Activated CD4-positive, alpha-beta T cell treated with anti-CD3 and anti-CD28 coated beads, Interleukin-2, amount 10 ng/mL, durations not matched to agents 7 days and 5 days (primary cell): ENCODE data around the gene LDB3. TPM values are rescaled to one million over a fixed set of nuclear protein-coding genes. Genes with fewer than 3 reads are reported as not detected.
"Not testable (repeated sequence)": the region's sequence is repeated elsewhere in the genome, so short reads cannot be mapped to it uniquely, and the experiment has no call there.

Experiments
- CTCF ChIA-PET: fragments of 350-600 bp; sonication (Branson Sonifier 250); formaldehyde crosslinking; loops from one replicate; lab custom pipeline; 2021; ENCODE audit warnings: antibody characterized with exemption; lab: Charles Lee
- POLR2A ChIA-PET: fragments of 350-600 bp; sonication (Branson Sonifier 250); formaldehyde crosslinking; loops from one replicate; lab custom pipeline; 2021; ENCODE audit warnings: antibody characterized with exemption; lab: Charles Lee
- DNase-seq: peaks from one replicate; pipeline ENCODE4 v3.0.0-alpha.2; 2020
- H3K27ac Mint-ChIP-seq: one replicate; pipeline ENCODE4 v1.8.0; 2021; ENCODE audit warnings: mild to moderate bottlenecking, moderate library complexity, mixed read lengths
- H3K27me3 Mint-ChIP-seq: one replicate; pipeline ENCODE4 v1.8.0; 2021; ENCODE audit warnings: mixed read lengths
- H3K36me3 Mint-ChIP-seq: one replicate; pipeline ENCODE4 v1.8.0; 2021; ENCODE audit warnings: low read depth, mixed read lengths
- H3K4me1 Mint-ChIP-seq: one replicate; pipeline ENCODE4 v1.8.0; 2021; ENCODE audit warnings: mixed read lengths
- H3K4me3 Mint-ChIP-seq: one replicate; pipeline ENCODE4 v1.8.0; 2021; ENCODE audit warnings: mild to moderate bottlenecking, moderate library complexity, mixed read lengths
- H3K9me3 Mint-ChIP-seq: one replicate; pipeline ENCODE4 v1.8.0; 2021; ENCODE audit warnings: mixed read lengths
- total RNA-seq, 2 experiments: library from RNA; stranded (reverse); gene quantifications; one replicate each; pipeline ENCODE4 v1.2.3, GENCODE V29; 2021

LDB3 gene
- total RNA-seq = under 1 TPM; 0.05 to 0.10 TPM

GRCh38 chr10:86668297-86669165 is at the start of gene LDB3:
Gene LDB3 (plus strand): TSS chr10:86668511. CDS start chr10:86668692, 181 bp downstream.
- Mint-ChIP-seq H3K4me1 (no peaks in the 10 kb centered on the region), H3K9me3 (no peaks in the 10 kb centered on the region), H3K4me3 (no peak within 1 kb of the TSS), H3K27me3 (no peaks in the 10 kb centered on the region), H3K36me3 (no peaks in the 10 kb centered on the region), H3K27ac (no peak within 1 kb of the TSS)
- DNase-seq = no peak
- ChIA-PET POLR2A (no interaction called here), CTCF (no interaction called here)

GRCh38 chr10:86628311-86628710 is 40.0 kb upstream of the LDB3 start:
- CTCF ChIA-PET = no interaction called here
- DNase-seq = no peak
- Mint-ChIP-seq H3K27ac (no peak overlapping the region), H3K4me3 (no peak overlapping the region), H3K4me1 (peaks cover 1% of the 10 kb centered on the region), H3K9me3 (no peaks in the 10 kb centered on the region), H3K36me3 (no peaks in the 10 kb centered on the region), H3K27me3 (peaks cover 50% of the 10 kb centered on the region)
- POLR2A ChIA-PET = no interaction called here

GRCh38 chr10:86630079-86630478 is 38.2 kb upstream of the LDB3 start:
- H3K27me3 Mint-ChIP-seq = peaks cover 54% of the 10 kb centered on the region
- ChIA-PET POLR2A (no interaction called here), CTCF (no interaction called here)
- no peak overlapping the region for H3K4me3 Mint-ChIP-seq
- H3K9me3 Mint-ChIP-seq = no peaks in the 10 kb centered on the region
- no peaks in the 10 kb centered on the region for H3K36me3 Mint-ChIP-seq
- H3K4me1 Mint-ChIP-seq = peaks cover 1% of the 10 kb centered on the region
- no peak overlapping the region for H3K27ac Mint-ChIP-seq
- no peak for DNase-seq

- DNase-seq = no peak
- no peaks in the 10 kb centered on the region for H3K9me3 Mint-ChIP-seq
- CTCF ChIA-PET = no interaction called here
- peaks cover 1% of the 10 kb centered on the region for H3K4me1 Mint-ChIP-seq
- H3K36me3 Mint-ChIP-seq = no peaks in the 10 kb centered on the region
- POLR2A ChIA-PET = no interaction called here
- H3K27ac Mint-ChIP-seq = no peak overlapping the region
- H3K27me3 Mint-ChIP-seq = peaks cover 60% of the 10 kb centered on the region
- no peak overlapping the region for H3K4me3 Mint-ChIP-seq
These were observed 36.1 kb upstream of the LDB3 start for GRCh38 chr10:86632009-86632800.

- CTCF ChIA-PET = no interaction called here
- DNase-seq = no peak
- Mint-ChIP-seq H3K4me3 (no peak overlapping the region), H3K36me3 (no peaks in the 10 kb centered on the region), H3K9me3 (no peaks in the 10 kb centered on the region), H3K4me1 (peaks cover 1% of the 10 kb centered on the region), H3K27me3 (peaks cover 60% of the 10 kb centered on the region), H3K27ac (no peak overlapping the region)
- POLR2A ChIA-PET = no interaction called here
These were observed 35.4 kb upstream of the LDB3 start for GRCh38 chr10:86632951-86633350.

- Mint-ChIP-seq H3K27me3 (peaks cover 60% of the 10 kb centered on the region), H3K4me1 (peaks cover 1% of the 10 kb centered on the region), H3K9me3 (no peaks in the 10 kb centered on the region), H3K27ac (no peak overlapping the region), H3K36me3 (no peaks in the 10 kb centered on the region), H3K4me3 (no peak overlapping the region)
- POLR2A ChIA-PET = no interaction called here
- no peak for DNase-seq
- CTCF ChIA-PET = no interaction called here
These were observed 32.9 kb upstream of the LDB3 start for GRCh38 chr10:86635402-86635801.

- POLR2A ChIA-PET = no interaction called here
- DNase-seq = no peak
- H3K36me3 Mint-ChIP-seq = no peaks in the 10 kb centered on the region
- H3K4me1 Mint-ChIP-seq = peaks cover 1% of the 10 kb centered on the region
- peaks cover 57% of the 10 kb centered on the region for H3K27me3 Mint-ChIP-seq
- no peak overlapping the region for H3K27ac Mint-ChIP-seq
- CTCF ChIA-PET = interaction anchor here (1.3 kb wide), 1 partner anchor 13 kb away, joined by 3 read pairs; no protein-coding TSS in a partner anchor
- no peak overlapping the region for H3K4me3 Mint-ChIP-seq
- H3K9me3 Mint-ChIP-seq = no peaks in the 10 kb centered on the region
These were observed 32.0 kb upstream of the LDB3 start for GRCh38 chr10:86636311-86636710.

GRCh38 chr10:86642021-86642420 is 26.3 kb upstream of the LDB3 start:
- ChIA-PET POLR2A (no interaction called here), CTCF (no interaction called here)
- Mint-ChIP-seq H3K4me1 (peaks cover 11% of the 10 kb centered on the region), H3K27ac (no peak overlapping the region), H3K36me3 (peaks cover 2% of the 10 kb centered on the region), H3K27me3 (peaks cover 25% of the 10 kb centered on the region), H3K9me3 (peaks cover 6% of the 10 kb centered on the region), H3K4me3 (no peak overlapping the region)
- DNase-seq = no peak

GRCh38 chr10:86642499-86642898 is 25.8 kb upstream of the LDB3 start:
- Mint-ChIP-seq H3K27me3 (peaks cover 22% of the 10 kb centered on the region), H3K4me1 (peaks cover 11% of the 10 kb centered on the region), H3K9me3 (peaks cover 6% of the 10 kb centered on the region), H3K4me3 (no peak overlapping the region), H3K27ac (no peak overlapping the region), H3K36me3 (peaks cover 2% of the 10 kb centered on the region)
- no peak for DNase-seq
- ChIA-PET POLR2A (no interaction called here), CTCF (interaction anchor here (1.5 kb wide), 1 partner anchor 16 kb away, joined by 4 read pairs; no protein-coding TSS in a partner anchor)

GRCh38 chr10:86644152-86644793 is 24.0 kb upstream of the LDB3 start:
- Mint-ChIP-seq H3K9me3 (peaks cover 6% of the 10 kb centered on the region), H3K27me3 (peaks cover 15% of the 10 kb centered on the region), H3K36me3 (peaks cover 2% of the 10 kb centered on the region), H3K27ac (no peak overlapping the region), H3K4me3 (no peak overlapping the region), H3K4me1 (peaks cover 11% of the 10 kb centered on the region)
- ChIA-PET CTCF (interaction anchor here (1.1 kb wide), 1 partner anchor 28 kb away, joined by 4 read pairs; no protein-coding TSS in a partner anchor), POLR2A (no interaction called here)
- no peak for DNase-seq

GRCh38 chr10:86644794-86645445 is 23.4 kb upstream of the LDB3 start:
- Mint-ChIP-seq H3K27me3 (peaks cover 12% of the 10 kb centered on the region), H3K4me3 (no peak overlapping the region), H3K4me1 (peaks cover 11% of the 10 kb centered on the region), H3K27ac (no peak overlapping the region), H3K9me3 (peaks cover 6% of the 10 kb centered on the region), H3K36me3 (peaks cover 2% of the 10 kb centered on the region)
- DNase-seq = no peak
- CTCF ChIA-PET = interaction anchor here (1.1 kb wide), 1 partner anchor 28 kb away, joined by 4 read pairs; no protein-coding TSS in a partner anchor
- POLR2A ChIA-PET = no interaction called here

GRCh38 chr10:86645621-86646165 is 22.6 kb upstream of the LDB3 start:
- POLR2A ChIA-PET, H3K9me3 Mint-ChIP-seq, H3K36me3 Mint-ChIP-seq, H3K27ac Mint-ChIP-seq, CTCF ChIA-PET, H3K27me3 Mint-ChIP-seq, DNase-seq, H3K4me3 Mint-ChIP-seq: not testable (repeated sequence)
- peaks cover 11% of the 10 kb centered on the region for H3K4me1 Mint-ChIP-seq
